Choroid plexus epithelial cell (primary cell): ENCODE data around the gene P2RX1.
"Not testable (repeated sequence)": the region's sequence is repeated elsewhere in the genome, so short reads cannot be mapped to it uniquely, and the experiment has no call there.

Experiments
- DNase-seq: peaks from one replicate; pipeline ENCODE4 v3.0.0-alpha.2; 2010; ENCODE audit warnings: low read depth
- H3K4me3 ChIP-seq: 2 replicates; pipeline ENCODE4 v1.5.1; 2011; ENCODE audit warnings: low read depth, mild to moderate bottlenecking, control low read depth, low read length, moderate library complexity
- TF ChIP-seq, protein P1 (sequence below): conservative IDR thresholded peaks from 2 replicates; pipeline ENCODE4 v1.5.1; 2011; ENCODE audit warnings: low read depth, mild to moderate bottlenecking, control low read depth, inconsistent platforms, low read length, moderate library complexity

Gene P2RX1

DNA sequence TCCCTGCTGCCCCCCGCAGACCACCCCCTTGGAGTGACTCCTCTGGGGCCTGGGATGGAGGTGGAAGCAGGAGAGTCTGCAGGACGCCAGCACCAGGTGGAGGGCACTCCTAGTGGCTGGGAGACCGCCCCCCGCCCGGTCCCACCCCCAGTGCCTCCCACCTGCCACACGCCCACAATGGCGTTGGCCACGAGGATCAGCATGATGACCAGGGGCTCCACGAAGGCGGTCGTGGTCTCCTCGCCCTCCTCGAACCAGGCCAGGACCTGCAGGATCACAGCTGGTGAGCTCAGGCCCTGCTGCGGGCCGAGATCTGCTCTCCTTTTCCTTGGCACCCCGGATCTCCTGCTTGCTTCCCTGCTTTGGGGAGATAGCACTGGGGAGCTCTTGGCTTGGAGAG lies 35.2 kb upstream of the P2RX1 start:
- no peak for DNase-seq
- TF ChIP-seq, protein P1, sequence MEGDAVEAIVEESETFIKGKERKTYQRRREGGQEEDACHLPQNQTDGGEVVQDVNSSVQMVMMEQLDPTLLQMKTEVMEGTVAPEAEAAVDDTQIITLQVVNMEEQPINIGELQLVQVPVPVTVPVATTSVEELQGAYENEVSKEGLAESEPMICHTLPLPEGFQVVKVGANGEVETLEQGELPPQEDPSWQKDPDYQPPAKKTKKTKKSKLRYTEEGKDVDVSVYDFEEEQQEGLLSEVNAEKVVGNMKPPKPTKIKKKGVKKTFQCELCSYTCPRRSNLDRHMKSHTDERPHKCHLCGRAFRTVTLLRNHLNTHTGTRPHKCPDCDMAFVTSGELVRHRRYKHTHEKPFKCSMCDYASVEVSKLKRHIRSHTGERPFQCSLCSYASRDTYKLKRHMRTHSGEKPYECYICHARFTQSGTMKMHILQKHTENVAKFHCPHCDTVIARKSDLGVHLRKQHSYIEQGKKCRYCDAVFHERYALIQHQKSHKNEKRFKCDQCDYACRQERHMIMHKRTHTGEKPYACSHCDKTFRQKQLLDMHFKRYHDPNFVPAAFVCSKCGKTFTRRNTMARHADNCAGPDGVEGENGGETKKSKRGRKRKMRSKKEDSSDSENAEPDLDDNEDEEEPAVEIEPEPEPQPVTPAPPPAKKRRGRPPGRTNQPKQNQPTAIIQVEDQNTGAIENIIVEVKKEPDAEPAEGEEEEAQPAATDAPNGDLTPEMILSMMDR, result no peak
- H3K4me3 ChIP-seq, result no peak overlapping the region

DNA sequence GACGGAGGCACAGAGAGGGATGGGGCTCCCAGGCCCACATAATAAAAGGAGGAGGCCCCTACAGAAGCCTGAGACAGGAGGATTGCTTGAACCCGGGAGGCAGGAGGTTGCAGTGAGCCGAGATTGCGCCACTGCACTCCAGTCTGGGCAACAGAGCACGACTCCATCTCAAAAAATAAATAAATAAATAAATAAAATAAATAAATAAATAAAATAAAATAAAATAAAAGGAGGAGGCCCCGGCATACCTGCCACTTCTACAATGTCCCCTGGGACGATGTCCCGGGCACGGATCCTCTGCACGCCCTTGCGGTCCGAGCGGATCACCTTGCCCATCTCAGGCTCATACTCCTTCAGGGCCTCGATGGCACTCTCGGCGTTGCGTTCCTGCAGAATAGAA lies 34.7 kb upstream of the P2RX1 start:
- no peak for DNase-seq
- TF ChIP-seq, protein P1, result no peak
- H3K4me3 ChIP-seq, result no peak overlapping the region

DNA sequence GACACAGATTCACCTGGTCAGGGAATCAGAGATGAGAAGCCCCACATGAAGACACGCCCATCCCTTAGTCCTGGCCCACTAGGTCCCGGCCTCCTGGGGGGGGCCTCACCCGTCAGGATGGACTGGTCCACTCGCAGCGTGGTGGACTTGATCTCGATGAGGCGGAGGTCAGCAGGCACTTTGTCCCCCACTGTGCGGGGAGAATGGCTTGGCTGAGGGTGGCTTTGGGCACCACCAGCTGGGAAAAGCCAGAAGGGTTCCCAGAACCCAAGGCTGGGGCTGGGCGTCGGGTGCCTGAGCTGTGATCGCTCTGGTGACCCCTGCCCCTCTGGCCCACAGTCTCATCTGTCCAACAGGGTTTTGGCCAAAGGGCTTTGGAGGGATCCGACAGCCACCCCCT lies 34.3 kb upstream of the P2RX1 start:
- TF ChIP-seq, protein P1, result no peak
- no peak overlapping the region for H3K4me3 ChIP-seq
- DNase-seq, result no peak

DNA sequence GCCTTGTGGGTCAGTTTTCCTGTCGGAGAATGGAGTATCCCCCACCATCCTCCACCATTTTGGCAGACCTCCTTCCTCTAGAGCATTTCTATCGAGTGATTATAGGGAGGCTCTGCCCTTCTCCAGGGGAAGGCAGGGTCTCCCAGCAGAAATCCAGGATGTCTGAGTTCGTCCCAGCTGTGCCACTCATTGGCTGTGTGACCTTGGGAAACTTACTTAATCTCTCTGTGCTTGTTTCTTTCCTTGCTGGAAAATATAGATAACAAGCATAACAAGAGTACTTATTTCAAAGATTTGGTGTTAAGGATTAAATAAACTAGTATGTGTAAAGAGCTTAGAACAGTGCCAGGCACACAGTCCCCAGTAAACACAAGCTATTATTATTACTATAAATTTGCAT lies 33.2 kb upstream of the P2RX1 start:
- no peak overlapping the region for H3K4me3 ChIP-seq
- no peak for DNase-seq
- TF ChIP-seq, protein P1, result no peak

DNA sequence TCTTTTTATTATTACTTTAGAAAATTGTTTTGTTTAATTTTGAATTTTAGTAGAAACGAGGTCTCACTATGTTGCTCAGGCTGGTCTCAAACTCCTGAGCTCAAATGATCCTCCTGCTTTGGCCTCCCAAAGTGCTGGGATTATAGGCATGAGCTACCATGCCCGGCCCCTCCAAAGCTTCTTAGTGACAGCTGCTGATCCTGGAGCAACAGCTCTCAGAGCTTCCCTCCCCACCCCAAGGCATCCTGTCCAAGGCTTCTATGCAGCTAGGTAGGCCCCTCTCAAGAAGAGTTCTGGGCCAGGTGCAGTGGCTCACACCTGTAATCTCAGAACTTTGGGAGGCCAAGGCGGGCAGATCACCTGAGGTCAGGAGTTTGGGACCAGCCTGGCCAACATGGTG lies 32.3 kb upstream of the P2RX1 start:
- not testable (repeated sequence) for DNase-seq, H3K4me3 ChIP-seq

DNA sequence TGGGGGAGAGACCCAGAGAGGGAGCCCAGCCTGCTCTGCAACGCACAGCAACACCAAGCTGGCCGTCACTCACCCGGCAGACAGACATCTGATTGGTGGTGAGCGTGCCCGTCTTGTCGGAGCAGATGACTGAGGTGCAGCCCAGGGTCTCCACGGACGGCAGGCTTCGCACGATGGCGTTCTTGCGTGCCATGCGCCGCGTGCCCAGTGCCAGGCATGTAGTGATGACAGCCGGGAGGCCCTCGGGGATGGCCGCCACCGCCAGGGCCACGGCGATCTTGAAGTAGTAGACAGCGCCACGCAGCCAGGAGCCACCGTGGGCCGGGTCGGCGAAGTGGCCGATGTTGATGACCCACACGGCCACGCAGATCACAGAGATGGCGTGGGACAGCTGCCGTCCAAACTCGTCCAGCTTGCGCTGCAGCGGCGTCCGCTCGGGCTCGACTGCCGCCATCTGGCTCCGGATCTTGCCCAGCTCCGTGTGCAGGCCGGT lies 31.1 kb upstream of the P2RX1 start:
- TF ChIP-seq, protein P1, result no peak
- H3K4me3 ChIP-seq, result no peak overlapping the region
- DNase-seq, result no peak

DNA sequence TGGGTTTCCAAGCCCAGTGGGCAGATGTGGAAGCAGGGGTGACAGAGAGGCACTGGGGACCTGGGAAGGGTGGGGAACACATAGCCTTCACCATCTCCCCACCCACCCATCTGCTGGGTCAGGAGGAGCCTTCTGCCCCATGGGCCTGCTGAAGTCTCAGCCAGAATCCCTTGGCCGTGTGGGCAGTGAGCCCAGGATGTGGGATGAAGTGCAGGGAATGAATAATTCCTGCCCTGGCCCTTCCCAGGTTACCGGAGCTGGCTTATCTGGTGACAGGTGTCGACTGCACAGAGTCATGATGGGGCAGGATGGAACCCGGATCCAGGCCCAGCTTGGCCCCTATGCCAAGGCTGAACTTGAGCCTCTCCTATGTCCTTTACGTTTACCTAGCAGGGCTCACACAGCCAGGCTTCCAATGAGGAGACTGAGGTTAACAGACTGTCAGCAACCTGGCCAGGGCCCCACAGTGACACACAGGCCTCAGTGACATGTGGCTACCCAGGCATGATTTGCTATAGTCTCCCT lies 30.5 kb upstream of the P2RX1 start:
- DNase-seq, result no peak
- TF ChIP-seq, protein P1, result no peak
- no peak overlapping the region for H3K4me3 ChIP-seq
